Stomach (tissue), 4 donors: Measurements from ENCODE around the gene PRXL2B.

ENCODE experiments used
- EP300 ChIP-seq: sonication (generic); formaldehyde crosslinking; IDR thresholded peaks from one replicate; pipeline ENCODE4 v1.6.1; 2017; ENCODE audit warnings: antibody characterized with exemption
- POLR2A ChIP-seq, 4 donors: fragments of 450-650 bp; IDR thresholded peaks; one replicate each; pipeline ENCODE4 v1.6.1; 2016; ENCODE audit warnings: antibody characterized with exemption in 4 of 4, control low read depth in 2 of 4, mild to moderate bottlenecking in 1 of 4, moderate library complexity in 1 of 4
- POLR2AphosphoS5 ChIP-seq, 3 donors: sonication (generic); formaldehyde crosslinking; IDR thresholded peaks; one replicate each; pipeline ENCODE4 v1.6.1; 2016; ENCODE audit warnings: antibody characterized with exemption in 3 of 3
- TF ChIP-seq, protein P1 (sequence below), 7 experiments: fragments of 450-650 bp in 4 of 7; fragments of 200-600 bp in 3 of 7; sonication (generic) in 3 of 7; IDR thresholded peaks; one replicate each; pipeline ENCODE4 v1.5.1; 2016 to 2019; ENCODE audit warnings: antibody characterized with exemption in 7 of 7, control low read depth in 2 of 7, mild to moderate bottlenecking in 1 of 7

DNA sequence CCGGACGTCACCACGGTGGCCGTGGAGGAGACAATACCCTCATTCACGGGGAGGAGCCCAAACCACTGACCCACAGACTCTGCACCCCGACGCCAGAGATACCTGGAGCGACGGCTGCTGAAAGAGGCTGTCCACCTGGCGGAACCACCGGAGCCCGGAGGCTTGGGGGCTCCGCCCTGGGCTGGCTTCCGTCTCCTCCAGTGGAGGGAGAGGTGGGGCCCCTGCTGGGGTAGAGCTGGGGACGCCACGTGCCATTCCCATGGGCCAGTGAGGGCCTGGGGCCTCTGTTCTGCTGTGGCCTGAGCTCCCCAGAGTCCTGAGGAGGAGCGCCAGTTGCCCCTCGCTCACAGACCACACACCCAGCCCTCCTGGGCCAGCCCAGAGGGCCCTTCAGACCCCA is 23.4 kb upstream of the PRXL2B start:
- TF ChIP-seq, protein P1, sequence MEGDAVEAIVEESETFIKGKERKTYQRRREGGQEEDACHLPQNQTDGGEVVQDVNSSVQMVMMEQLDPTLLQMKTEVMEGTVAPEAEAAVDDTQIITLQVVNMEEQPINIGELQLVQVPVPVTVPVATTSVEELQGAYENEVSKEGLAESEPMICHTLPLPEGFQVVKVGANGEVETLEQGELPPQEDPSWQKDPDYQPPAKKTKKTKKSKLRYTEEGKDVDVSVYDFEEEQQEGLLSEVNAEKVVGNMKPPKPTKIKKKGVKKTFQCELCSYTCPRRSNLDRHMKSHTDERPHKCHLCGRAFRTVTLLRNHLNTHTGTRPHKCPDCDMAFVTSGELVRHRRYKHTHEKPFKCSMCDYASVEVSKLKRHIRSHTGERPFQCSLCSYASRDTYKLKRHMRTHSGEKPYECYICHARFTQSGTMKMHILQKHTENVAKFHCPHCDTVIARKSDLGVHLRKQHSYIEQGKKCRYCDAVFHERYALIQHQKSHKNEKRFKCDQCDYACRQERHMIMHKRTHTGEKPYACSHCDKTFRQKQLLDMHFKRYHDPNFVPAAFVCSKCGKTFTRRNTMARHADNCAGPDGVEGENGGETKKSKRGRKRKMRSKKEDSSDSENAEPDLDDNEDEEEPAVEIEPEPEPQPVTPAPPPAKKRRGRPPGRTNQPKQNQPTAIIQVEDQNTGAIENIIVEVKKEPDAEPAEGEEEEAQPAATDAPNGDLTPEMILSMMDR (IDR thresholded peaks at IDR 0.05), result no peak
- no peak for TF ChIP-seq EP300
- TF ChIP-seq POLR2AphosphoS5 (IDR thresholded peaks at IDR 0.05), result no peak
- TF ChIP-seq POLR2A (IDR thresholded peaks at IDR 0.05), result no peak
